SK-N-SH (cell line): ENCODE data around the gene SLC46A1. TPM values are rescaled to one million over a fixed set of nuclear protein-coding genes. Genes with fewer than 3 reads are reported as not detected.

Experiments used
- CTCF ChIA-PET: fragments of 300-600, 350-600 bp; formaldehyde crosslinking; extraction: SDS; loops from one replicate; lab custom pipeline; 2021; lab: Yijun Ruan, JAX
- POLR2A ChIA-PET: fragments of 350-600 bp; sonication (Branson Sonifier 250); formaldehyde crosslinking; extraction: SDS; loops from one replicate; lab custom pipeline; 2020; ENCODE audit warnings: antibody characterized with exemption, inconsistent platforms; lab: Yijun Ruan, JAX
- DNase-seq: peaks from one replicate; pipeline ENCODE4 v3.0.0; 2012
- H2AFZ ChIP-seq: fragments of 200-600 bp; sonication (generic); 2 replicates; pipeline ENCODE4 v1.8.1; 2016; ENCODE audit warnings: antibody characterized with exemption, mild to moderate bottlenecking, low read depth
- H3F3A ChIP-seq: fragments of 200-600 bp; sonication (generic); replicated peaks from 2 replicates; pipeline ENCODE3; 2016; ENCODE audit warnings: antibody characterized with exemption, mild to moderate bottlenecking; ENCODE audit not compliant: insufficient read depth
- H3K27ac ChIP-seq, 2 experiments: fragments of 200-500 bp in 1 of 2; fragments of 200-600 bp in 1 of 2; sonication (Bioruptor generic) in 1 of 2; sonication (generic), shearing (Covaris generic) in 1 of 2; 2 replicates each; pipeline versions ENCODE4 v1.5.1 to v1.6.1; 2014 to 2016; ENCODE audit warnings: low read depth in 2 of 2, inconsistent platforms in 1 of 2, low read length in 1 of 2, mild to moderate bottlenecking in 1 of 2, mixed read lengths in 1 of 2
- H3K27me3 ChIP-seq: fragments of 200-600 bp; sonication (generic), shearing (Covaris generic); 2 replicates; pipeline ENCODE4 v1.6.1; 2016; ENCODE audit warnings: mixed run types; ENCODE audit not compliant: insufficient read depth
- H3K36me3 ChIP-seq, 2 experiments: fragments of 200-500 bp in 1 of 2; fragments of 200-600 bp in 1 of 2; sonication (Bioruptor generic) in 1 of 2; sonication (generic) in 1 of 2; replicated peaks in 1 of 2; 2 replicates each; pipeline versions ENCODE3 to v1.5.1; 2014 to 2016; ENCODE audit warnings: low read length in 1 of 2, mild to moderate bottlenecking in 1 of 2; ENCODE audit not compliant: insufficient read depth in 2 of 2, control insufficient read depth in 1 of 2
- H3K4me1 ChIP-seq, 2 experiments: fragments of 200-500 bp in 1 of 2; fragments of 200-600 bp in 1 of 2; sonication (Bioruptor generic) in 1 of 2; sonication (generic), shearing (Covaris generic) in 1 of 2; 2 replicates each; pipeline versions ENCODE4 v1.5.1 to v1.6.1; 2014 to 2016; ENCODE audit warnings: low read depth in 1 of 2, low read length in 1 of 2, mixed run types in 1 of 2; ENCODE audit not compliant: insufficient read depth in 2 of 2, control insufficient read depth in 1 of 2
- H3K4me2 ChIP-seq: fragments of 200-600 bp; sonication (generic), shearing (Covaris generic); 2 replicates; pipeline ENCODE4 v1.6.1; 2017; ENCODE audit warnings: mixed run types
- H3K4me3 ChIP-seq, 2 experiments: fragments of 200-500 bp in 1 of 2; fragments of 200-600 bp in 1 of 2; sonication (Bioruptor generic) in 1 of 2; sonication (generic), shearing (Covaris generic) in 1 of 2; 2 replicates each; pipeline versions ENCODE4 v1.5.1 to v1.8.1; 2014 to 2016; ENCODE audit warnings: low read depth in 2 of 2, inconsistent platforms in 1 of 2, low read length in 1 of 2, mild to moderate bottlenecking in 1 of 2, mixed read lengths in 1 of 2, moderate library complexity in 1 of 2
- H3K79me2 ChIP-seq: fragments of 200-600 bp; sonication (generic); 2 replicates; pipeline ENCODE4 v1.8.1; 2017; ENCODE audit warnings: mild to moderate bottlenecking; ENCODE audit not compliant: insufficient read depth
- H3K9ac ChIP-seq: fragments of 200-600 bp; sonication (generic); 2 replicates; pipeline ENCODE4 v1.6.1; 2017; ENCODE audit warnings: mixed run types
- H3K9me2 ChIP-seq: fragments of 200-600 bp; sonication (generic); 2 replicates; pipeline ENCODE4 v1.6.1; 2017; ENCODE audit warnings: mixed run types
- H3K9me3 ChIP-seq: fragments of 200-600 bp; sonication (generic); 2 replicates; pipeline ENCODE4 v1.6.1; 2017; ENCODE audit warnings: mixed run types, mild to moderate bottlenecking, moderate library complexity
- H4K20me1 ChIP-seq: fragments of 200-600 bp; sonication (generic); 2 replicates; pipeline ENCODE4 v1.6.1; 2017; ENCODE audit warnings: mild to moderate bottlenecking, mixed run types; ENCODE audit not compliant: insufficient read depth
- CHD2 ChIP-seq: fragments of 150-350 bp; IDR thresholded peaks from 2 replicates; pipeline ENCODE4 v1.6.1; 2018; ENCODE audit warnings: low read length; ENCODE audit not compliant: partially characterized antibody
- ELF1 ChIP-seq: IDR thresholded peaks from 2 replicates; pipeline ENCODE4 v1.4.0; 2012
- EZH2phosphoT487 ChIP-seq: fragments of 200-600 bp; sonication (generic); IDR thresholded peaks from 2 replicates; pipeline ENCODE4 v1.6.1; 2017; ENCODE audit warnings: low read depth, mixed run types, mild to moderate bottlenecking, antibody characterized with exemption, moderate library complexity, borderline replicate concordance
- IRF3 ChIP-seq: fragments of 150-350 bp; IDR thresholded peaks from 2 replicates; pipeline ENCODE4 v1.6.1; 2016; ENCODE audit warnings: mild to moderate bottlenecking, low read depth, low read length
- NFIC ChIP-seq: IDR thresholded peaks from 2 replicates; pipeline ENCODE4 v1.4.0; 2012; ENCODE audit warnings: borderline replicate concordance
- NRF1 ChIP-seq: IDR thresholded peaks from 2 replicates; pipeline ENCODE4 v1.6.1; 2012; ENCODE audit warnings: low read depth, mild to moderate bottlenecking, low read length
- RCOR1 ChIP-seq: fragments of 150-350 bp; IDR thresholded peaks from 2 replicates; pipeline ENCODE4 v1.6.1; 2017; ENCODE audit warnings: antibody characterized with exemption, low read length
- REST ChIP-seq: IDR thresholded peaks from 2 replicates; pipeline ENCODE4 v1.6.1; 2012; ENCODE audit warnings: mild to moderate bottlenecking, low read depth, low read length, moderate library complexity
- RFX5 ChIP-seq: IDR thresholded peaks from 2 replicates; pipeline ENCODE4 v1.6.1; 2012; ENCODE audit warnings: mild to moderate bottlenecking, improper control_type of control experiment, low read length
- RXRA ChIP-seq: IDR thresholded peaks from 2 replicates; pipeline ENCODE4 v1.4.0; 2012; ENCODE audit warnings: low read depth, mild to moderate bottlenecking, borderline replicate concordance
- TAF1 ChIP-seq: IDR thresholded peaks from 2 replicates; pipeline ENCODE4 v1.6.1; 2012; ENCODE audit warnings: low read depth, mild to moderate bottlenecking, low read length, moderate library complexity, borderline replicate concordance
- TEAD4 ChIP-seq: IDR thresholded peaks from 2 replicates; pipeline ENCODE4 v1.4.0; 2012; ENCODE audit warnings: mild to moderate bottlenecking, borderline replicate concordance; ENCODE audit not compliant: insufficient read depth
- YY1 ChIP-seq: IDR thresholded peaks from 2 replicates; pipeline ENCODE4 v1.4.0; 2012; ENCODE audit warnings: low read depth, mild to moderate bottlenecking
- ZBTB33 ChIP-seq: IDR thresholded peaks from 2 replicates; pipeline ENCODE4 v1.4.0; 2012; ENCODE audit warnings: low read depth, borderline replicate concordance
- WGBS: methylation state at CpG from one replicate; pipeline ENCODE4 v1.1.6; 2017; ENCODE audit warnings: low lambda C conversion rate; 5-methylcytosine and 5-hydroxymethylcytosine counted together
- polyA plus RNA-seq, 3 experiments: library from polyadenylated mRNA; depleted of rRNA; stranded (reverse); fragments of >200 nt; gene quantifications; 2 replicates each; pipeline ENCODE4 v1.2.3, GENCODE V29; 2012

The SLC46A1 gene
- polyA plus RNA-seq, 1 of the 3 experiments (the other 2 are of a cell fraction) = 4.3 TPM

- 95% methylated on average over 2 of the region's 2 CpGs for WGBS
- Histone ChIP-seq H3K79me2 (no peaks in the 10 kb centered on the region), H4K20me1 (no peaks in the 10 kb centered on the region), H3K4me3 (no peak overlapping the region), H3F3A (peaks cover 3% of the 10 kb centered on the region), H3K9ac (no peak overlapping the region), H3K27me3 (no peaks in the 10 kb centered on the region), H3K27ac (no peak overlapping the region), H3K9me2 (no peaks in the 10 kb centered on the region), H3K4me1 (peaks cover 10 to 16% of the 10 kb centered on the region in 2 experiments; a peak in 2 of 4 replicates), H2AFZ (no peak overlapping the region), H3K9me3 (no peaks in the 10 kb centered on the region), H3K4me2 (no peak overlapping the region), H3K36me3 (peaks cover 0 to 34% of the 10 kb centered on the region in 2 experiments)
- ChIA-PET CTCF (interaction anchor here (1.5 to 2.1 kb wide), 3 partner anchors 12 to 86 kb away, joined by 4 to 6 read pairs (median 6); no protein-coding TSS in a partner anchor), POLR2A (no interaction called here)
- TF ChIP-seq ELF1 (no peak), TAF1 (no peak), IRF3 (no peak), RXRA (no peak), REST (no peak), NRF1 (no peak)
- DNase-seq = no peak
Observed at GRCh38 chr17:28404007-28404406, 2.0 kb downstream of the SLC46A1 start.

- Histone ChIP-seq H3K9me2 (no peaks in the 10 kb centered on the region), H4K20me1 (no peaks in the 10 kb centered on the region), H3K27me3 (no peaks in the 10 kb centered on the region), H2AFZ (no peak overlapping the region), H3K36me3 (peaks cover 0 to 40% of the 10 kb centered on the region in 2 experiments), H3K9ac (no peak overlapping the region), H3F3A (no peaks in the 10 kb centered on the region), H3K4me2 (no peak overlapping the region), H3K9me3 (no peaks in the 10 kb centered on the region), H3K4me3 (no peak overlapping the region), H3K79me2 (no peaks in the 10 kb centered on the region), H3K4me1 (peaks cover 9 to 16% of the 10 kb centered on the region in 2 experiments; a peak in 2 of 4 replicates), H3K27ac (no peak overlapping the region)
- no peak for TF ChIP-seq CHD2
- TF ChIP-seq ZBTB33 = no peak
- TF ChIP-seq RFX5 = no peak
- TF ChIP-seq NFIC = no peak
- no peak for TF ChIP-seq YY1
- TF ChIP-seq EZH2phosphoT487 = no peak
- TF ChIP-seq RCOR1 = no peak
- no peak for TF ChIP-seq TEAD4
- no peak for DNase-seq
- 92% methylated on average over 6 of the region's 6 CpGs for WGBS
- POLR2A ChIA-PET = no interaction called here
- CTCF ChIA-PET = no interaction called here
Observed at GRCh38 chr17:28402844-28403243, 3.2 kb downstream of the SLC46A1 start.
